ENCODE data around the gene MOSPD3. TPM values are rescaled to one million over a fixed set of nuclear protein-coding genes. Genes with fewer than 3 reads are reported as not detected.
A peak's percentile ranks its signal among the peaks of the same experiment; 100 is the strongest.

The MOSPD3 gene
- total and polyA plus RNA-seq, 2 of the 13 experiments (the other 11 are each of a cell fraction or from before 2014, with no cell fraction given) = 7.6 to 8.8 TPM

- TF ChIP-seq AFF4 (CRISPR knock-in tag; IDR thresholded peaks at IDR 0.05) (no peak), SNAPC5 (CRISPR knock-in tag; IDR thresholded peaks at IDR 0.05; ENCODE audit: borderline replicate concordance) (no peak), NR2F1 (CRISPR knock-in tag; IDR thresholded peaks at IDR 0.05) (no peak), ATF6 (CRISPR knock-in tag; conservative IDR thresholded peaks at IDR 0.05) (no peak), ZNF274 (CRISPR knock-in tag; IDR thresholded peaks at IDR 0.05) (no peak), TFE3 (CRISPR knock-in tag; IDR thresholded peaks at IDR 0.05) (no peak), SRY (CRISPR knock-in tag; IDR thresholded peaks at IDR 0.05) (peak; percentile 3; the same call in 1 of the 2 replicates), ZNF598 (CRISPR knock-in tag; IDR thresholded peaks at IDR 0.05; ENCODE audit: borderline replicate concordance) (no peak), ZNF121 (CRISPR knock-in tag; IDR thresholded peaks at IDR 0.05) (no peak), SP5 (CRISPR knock-in tag; IDR thresholded peaks at IDR 0.05; ENCODE audit: borderline replicate concordance, low read depth) (no peak), ZNF761 (CRISPR knock-in tag; conservative IDR thresholded peaks at IDR 0.05) (0 out of 2 replicates have a peak, but pooled peaks have one; percentile 29), NR2F6 (IDR thresholded peaks at IDR 0.05) (peak; percentile 10; the same call in 1 of the 2 replicates), NR2F6 (CRISPR knock-in tag; IDR thresholded peaks at IDR 0.05) (no peak), ZNF747 (CRISPR knock-in tag; IDR thresholded peaks at IDR 0.05; ENCODE audit: borderline replicate concordance) (no peak), PAXIP1 (CRISPR knock-in tag; conservative IDR thresholded peaks at IDR 0.05) (peak; percentile 0; the same call in 1 of the 2 replicates), THAP7 (CRISPR knock-in tag; IDR thresholded peaks at IDR 0.05) (peak; percentile 80), ZNF207 (IDR thresholded peaks at IDR 0.05; ENCODE audit: borderline replicate concordance) (no peak), ZNF530 (CRISPR knock-in tag; IDR thresholded peaks at IDR 0.05; ENCODE audit: low read depth) (no peak)
Measured at GRCh38 chr7:100641860-100642533, 29.7 kb downstream of the MOSPD3 start (continued).
